Measurements from ENCODE around the gene PRKAA1. TPM values are rescaled to one million over a fixed set of nuclear protein-coding genes. Genes with fewer than 3 reads are reported as not detected.

The PRKAA1 gene
- total and polyA plus RNA-seq, 2 of the 4 experiments (the other 2 are of a cell fraction): 47.7 to 94.1 TPM

GRCh38 chr5:40716590-40716989 lies 81.6 kb downstream of the PRKAA1 start:
- Histone ChIP-seq H3K4me1 (ENCODE audit: control insufficient read depth, insufficient read depth, low read length) (0 out of 2 replicates have a peak, but pooled peaks cover 2% of the 10 kb centered on the region), H4K20me1 (ENCODE audit: insufficient read depth, low read length) (no peaks in the 10 kb centered on the region), H3K79me1 (ENCODE audit: low read depth in 1 of 2, low read length in 2 of 2) (peaks cover 3% of the 10 kb centered on the region in 2 experiments; a peak in 2 of 4 replicates), H3K9ac (ENCODE audit: low read depth, low read length) (no peak overlapping the region), H2AK5ac (ENCODE audit: low read depth, low read length) (no peak overlapping the region), H3K18ac (ENCODE audit: low read depth, low read length) (no peak overlapping the region), H2BK120ac (ENCODE audit: low read depth, low read length) (no peak overlapping the region), H2BK15ac (ENCODE audit: low read depth, low read length) (no peak overlapping the region), H3K4me3 (ENCODE audit: insufficient read depth, low read depth, low read length) (no peak overlapping the region), H3K4me2 (ENCODE audit: low read depth, low read length) (no peak overlapping the region), H3K9me3 (ENCODE audit: control insufficient read depth, insufficient read depth, low read length) (no peaks in the 10 kb centered on the region), H4K5ac (ENCODE audit: low read depth, low read length) (no peak overlapping the region), H3K27me3 (ENCODE audit: control insufficient read depth, insufficient read depth, low read length) (no peaks in the 10 kb centered on the region), H3K27ac (ENCODE audit: insufficient read depth, low read length) (no peak overlapping the region), H4K91ac (ENCODE audit: insufficient read depth, low read depth, low read length) (no peak overlapping the region), H2BK20ac (ENCODE audit: low read depth, low read length) (no peak overlapping the region), H2AFZ (replicated peaks; ENCODE audit: low read length, poor library complexity) (no peak overlapping the region), H2AK9ac (replicated peaks; ENCODE audit: low read depth, low read length, poor library complexity) (no peak overlapping the region), H3K4ac (ENCODE audit: low read depth, low read length) (no peak overlapping the region), H3K36me3 (ENCODE audit: control insufficient read depth, insufficient read depth, low read length) (peaks cover 4% of the 10 kb centered on the region; the same call in 1 of the 2 replicates), H3K56ac (ENCODE audit: extremely low read depth, insufficient read depth, low read length) (no peak overlapping the region), H3K9me1 (ENCODE audit: insufficient read depth, low read length) (0 out of 2 replicates have a peak, but pooled peaks cover 3% of the 10 kb centered on the region), H2BK5ac (ENCODE audit: low read depth, low read length, poor library complexity, severe bottlenecking) (no peak overlapping the region), H3K23ac (ENCODE audit: low read depth, low read length) (no peak overlapping the region), H3K14ac (replicated peaks; ENCODE audit: low read depth, low read length) (no peak overlapping the region), H4K8ac (ENCODE audit: low read depth in 2 of 2, low read length in 2 of 2) (no peak overlapping the region)
- intact Hi-C loops (cut with micrococcal nuclease) (loop anchor here (5.0 kb wide), 1 partner anchor 1126 kb away; no protein-coding TSS in a partner anchor), dilution Hi-C loops (cut with HindIII; ENCODE audit: low sequenced_read_pairs, unreplicated experiment) (no loop called here), in situ Hi-C loops (cut with MboI; ENCODE audit: low sequenced_read_pairs) (no loop called here)
- CTCF ChIA-PET: interaction anchor here (1.5 kb wide), 1 partner anchor 18 kb away, joined by 3 read pairs; no protein-coding TSS in a partner anchor
- no TSS peak for BruUV-seq (replicated peaks)
- TF ChIP-seq POLR2A (IDR thresholded peaks at IDR 0.05; ENCODE audit: low read depth, low read length): no peak
- TF ChIP-seq USF2 (IDR thresholded peaks at IDR 0.05; ENCODE audit: low read depth, low read length): no peak
- WGBS, 2 experiments (ENCODE audit: extremely low coverage in 2 of 2, insufficient read length in 1 of 2): no CpG with 5 or more reads among the region's 2 CpGs
- no peak for DNase-seq
- POLR2A ChIA-PET (ENCODE audit: unreplicated experiment): no interaction called here
- ATAC-seq (ENCODE audit: low read depth): no peak
